ENCODE results near the gene ANGPTL4.

Gene ANGPTL4

DNA sequence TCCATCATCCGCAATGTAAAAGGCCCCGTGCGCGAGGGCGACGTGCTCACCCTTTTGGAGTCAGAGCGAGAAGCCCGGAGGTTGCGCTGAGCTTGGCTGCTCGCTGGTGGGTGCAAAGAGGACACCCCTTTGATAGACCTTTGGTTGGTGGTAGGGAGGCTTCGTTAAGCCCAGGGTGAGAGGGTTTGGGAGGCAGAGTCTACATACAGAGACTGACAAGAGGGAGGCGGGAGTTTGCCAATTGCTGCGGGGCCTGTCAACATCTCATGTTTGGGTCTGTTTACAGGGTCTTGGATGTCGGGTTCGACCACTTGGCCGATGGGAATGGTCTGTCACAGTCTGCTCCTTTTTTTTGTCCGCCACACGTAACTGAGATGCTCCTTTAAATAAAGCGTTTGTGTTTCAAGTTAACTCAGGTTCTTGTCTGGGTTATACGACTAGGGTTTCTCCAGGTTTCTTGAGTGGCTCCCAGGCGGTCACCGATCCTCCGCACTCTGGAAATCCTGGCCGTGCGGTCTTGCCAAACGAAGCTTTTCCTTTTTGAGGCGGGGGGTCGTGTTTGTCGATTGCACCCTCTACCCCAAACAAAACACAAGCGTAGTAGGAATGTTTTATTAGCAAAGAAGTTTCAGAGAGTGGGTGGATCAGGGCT lies 41.8 kb upstream of the ANGPTL4 start:
- Histone ChIP-seq H3K27ac (ENCODE audit: low read depth, low read length, poor library complexity, severe bottlenecking) (no peak overlapping the region), H3K9me2 (ENCODE audit: low read depth, low read length) (no peaks in the 10 kb centered on the region), H3F3A (ENCODE audit: insufficient read depth, low read length) (no peaks in the 10 kb centered on the region), H3K36me3 (ENCODE audit: insufficient read depth, low read length) (peaks cover 31% of the 10 kb centered on the region), H3K9me3 (ENCODE audit: low read length) (no peaks in the 10 kb centered on the region), H4K20me1 (ENCODE audit: insufficient read depth, low read length) (no peaks in the 10 kb centered on the region), H3K27me3 (ENCODE audit: insufficient read depth, low read length) (peaks cover 3% of the 10 kb centered on the region; the same call in 1 of the 2 replicates), H2AFZ (ENCODE audit: low read length) (no peak overlapping the region), H3K4me2 (ENCODE audit: low read length) (peak overlapping the region; percentile 97), H3K4me3 (ENCODE audit: low read depth, low read length, poor library complexity, severe bottlenecking) (peak overlapping the region; percentile 94), H3K79me2 (ENCODE audit: insufficient read depth, low read length) (peaks cover 18% of the 10 kb centered on the region; the same call in 1 of the 2 replicates), H3K4me1 (ENCODE audit: insufficient read depth, low read length, severe bottlenecking) (peaks cover 36% of the 10 kb centered on the region), H3K9ac (ENCODE audit: low read length) (peak overlapping the region; percentile 96)
- TF ChIP-seq EZH2 (IDR thresholded peaks at IDR 0.05; ENCODE audit: borderline replicate concordance, low read length), result no peak
- TF ChIP-seq, protein P1, sequence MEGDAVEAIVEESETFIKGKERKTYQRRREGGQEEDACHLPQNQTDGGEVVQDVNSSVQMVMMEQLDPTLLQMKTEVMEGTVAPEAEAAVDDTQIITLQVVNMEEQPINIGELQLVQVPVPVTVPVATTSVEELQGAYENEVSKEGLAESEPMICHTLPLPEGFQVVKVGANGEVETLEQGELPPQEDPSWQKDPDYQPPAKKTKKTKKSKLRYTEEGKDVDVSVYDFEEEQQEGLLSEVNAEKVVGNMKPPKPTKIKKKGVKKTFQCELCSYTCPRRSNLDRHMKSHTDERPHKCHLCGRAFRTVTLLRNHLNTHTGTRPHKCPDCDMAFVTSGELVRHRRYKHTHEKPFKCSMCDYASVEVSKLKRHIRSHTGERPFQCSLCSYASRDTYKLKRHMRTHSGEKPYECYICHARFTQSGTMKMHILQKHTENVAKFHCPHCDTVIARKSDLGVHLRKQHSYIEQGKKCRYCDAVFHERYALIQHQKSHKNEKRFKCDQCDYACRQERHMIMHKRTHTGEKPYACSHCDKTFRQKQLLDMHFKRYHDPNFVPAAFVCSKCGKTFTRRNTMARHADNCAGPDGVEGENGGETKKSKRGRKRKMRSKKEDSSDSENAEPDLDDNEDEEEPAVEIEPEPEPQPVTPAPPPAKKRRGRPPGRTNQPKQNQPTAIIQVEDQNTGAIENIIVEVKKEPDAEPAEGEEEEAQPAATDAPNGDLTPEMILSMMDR (IDR thresholded peaks at IDR 0.05; ENCODE audit: low read length), result no peak

DNA sequence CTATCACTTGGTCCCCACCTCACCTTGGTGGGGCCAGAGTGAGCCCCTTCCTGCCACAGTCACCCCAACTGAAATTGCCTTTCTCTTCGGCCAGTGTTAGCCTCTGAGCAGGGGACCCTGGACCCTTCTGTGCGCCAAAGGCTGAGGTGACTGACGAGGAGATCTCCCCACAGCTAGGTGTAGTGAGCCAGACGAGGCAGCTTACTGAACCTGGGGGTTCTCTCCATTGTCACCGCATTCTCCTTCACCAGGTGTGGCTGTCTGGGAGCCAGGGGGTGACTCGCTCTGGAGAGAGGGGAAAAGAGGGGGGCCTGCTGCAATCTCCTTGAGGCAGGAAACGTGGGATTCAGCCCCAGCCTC lies 41.3 kb upstream of the ANGPTL4 start:
- Histone ChIP-seq H3K36me3 (ENCODE audit: insufficient read depth, low read length) (peaks cover 31% of the 10 kb centered on the region), H3K27me3 (ENCODE audit: insufficient read depth, low read length) (peaks cover 4% of the 10 kb centered on the region; the same call in 1 of the 2 replicates), H3K4me3 (ENCODE audit: low read depth, low read length, poor library complexity, severe bottlenecking) (peak overlapping the region; percentile 94), H4K20me1 (ENCODE audit: insufficient read depth, low read length) (no peaks in the 10 kb centered on the region), H3K4me2 (ENCODE audit: low read length) (peak overlapping the region; percentile 97), H3K27ac (ENCODE audit: low read depth, low read length, poor library complexity, severe bottlenecking) (no peak overlapping the region), H3K9me3 (ENCODE audit: low read length) (no peaks in the 10 kb centered on the region), H3K9me2 (ENCODE audit: low read depth, low read length) (no peaks in the 10 kb centered on the region), H3K4me1 (ENCODE audit: insufficient read depth, low read length, severe bottlenecking) (peaks cover 31% of the 10 kb centered on the region), H2AFZ (ENCODE audit: low read length) (no peak overlapping the region), H3K9ac (ENCODE audit: low read length) (peak overlapping the region; percentile 96), H3K79me2 (ENCODE audit: insufficient read depth, low read length) (peaks cover 18% of the 10 kb centered on the region; the same call in 1 of the 2 replicates), H3F3A (ENCODE audit: insufficient read depth, low read length) (no peaks in the 10 kb centered on the region)
- TF ChIP-seq EZH2 (IDR thresholded peaks at IDR 0.05; ENCODE audit: borderline replicate concordance, low read length), result no peak
- TF ChIP-seq, protein P1 (IDR thresholded peaks at IDR 0.05; ENCODE audit: low read length), result no peak

DNA sequence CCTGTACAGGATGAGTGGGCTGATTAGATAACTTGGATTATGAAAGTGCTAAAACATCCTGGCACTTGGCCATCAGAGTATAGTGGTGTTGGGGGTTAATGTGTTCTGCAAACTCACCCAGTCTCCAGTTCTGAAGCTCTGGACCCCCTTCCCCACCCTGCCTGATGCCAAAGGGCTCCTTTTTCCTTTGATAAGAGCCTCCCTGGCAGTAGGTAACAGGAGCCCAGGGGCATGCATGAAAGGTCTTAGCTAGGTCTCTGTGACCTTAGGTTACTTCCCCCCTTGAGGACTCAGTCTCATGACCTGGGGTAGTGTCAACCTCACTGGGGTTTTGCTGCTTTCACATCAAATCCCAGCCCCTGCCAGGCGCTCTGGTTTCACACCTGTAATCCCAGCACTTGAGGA lies 40.2 kb upstream of the ANGPTL4 start:
- H3K4me1 ChIP-seq (ENCODE audit: insufficient read depth, low read length, severe bottlenecking), result peaks cover 29% of the 10 kb centered on the region
- H3F3A ChIP-seq (ENCODE audit: insufficient read depth, low read length), result no peaks in the 10 kb centered on the region
- H3K9me3 ChIP-seq (ENCODE audit: low read length), result no peaks in the 10 kb centered on the region
- H4K20me1 ChIP-seq (ENCODE audit: insufficient read depth, low read length), result no peaks in the 10 kb centered on the region
- H3K27me3 ChIP-seq (ENCODE audit: insufficient read depth, low read length), result peaks cover 9% of the 10 kb centered on the region; the same call in 1 of the 2 replicates
- peaks cover 18% of the 10 kb centered on the region; the same call in 1 of the 2 replicates for H3K79me2 ChIP-seq (ENCODE audit: insufficient read depth, low read length)
- no peak overlapping the region for H3K9ac ChIP-seq (ENCODE audit: low read length)
- H3K4me3 ChIP-seq (ENCODE audit: low read depth, low read length, poor library complexity, severe bottlenecking), result no peak overlapping the region
- no peaks in the 10 kb centered on the region for H3K9me2 ChIP-seq (ENCODE audit: low read depth, low read length)
- H3K4me2 ChIP-seq (ENCODE audit: low read length), result 0 out of 2 replicates have a peak overlapping the region, but pooled peaks have one; percentile 97
- H3K36me3 ChIP-seq (ENCODE audit: insufficient read depth, low read length), result peaks cover 31% of the 10 kb centered on the region
- no peak overlapping the region for H3K27ac ChIP-seq (ENCODE audit: low read depth, low read length, poor library complexity, severe bottlenecking)
- no peak overlapping the region for H2AFZ ChIP-seq (ENCODE audit: low read length)
- TF ChIP-seq, protein P1 (IDR thresholded peaks at IDR 0.05; ENCODE audit: low read length), result no peak
- TF ChIP-seq EZH2 (IDR thresholded peaks at IDR 0.05; ENCODE audit: borderline replicate concordance, low read length), result no peak
